Stimulated activated memory B cell treated with anti-CD40 and anti-IgM and Interleukin-4, amounts not matched to agents 10 μg/mL and 1 μg/mL and 100 μg/mL, for 72 hours (primary cell): ENCODE data around the gene FUBP3.

Source experiments
- ATAC-seq: fragments of 150-1000 bp; cut with Tn5 transposase; 2 replicates; pipeline ENCODE4 v1.10.0; 2021
- H3K27ac Mint-ChIP-seq: one replicate; pipeline ENCODE4 v1.8.0; 2022; ENCODE audit warnings: mild to moderate bottlenecking, mixed read lengths
- H3K27me3 Mint-ChIP-seq: one replicate; pipeline ENCODE4 v1.8.0; 2022; ENCODE audit warnings: mixed read lengths
- H3K36me3 Mint-ChIP-seq: one replicate; pipeline ENCODE4 v1.8.0; 2022; ENCODE audit warnings: mixed read lengths
- H3K4me1 Mint-ChIP-seq: one replicate; pipeline ENCODE4 v1.8.0; 2022; ENCODE audit warnings: mixed read lengths
- H3K4me3 Mint-ChIP-seq: one replicate; pipeline ENCODE4 v1.8.0; 2022; ENCODE audit warnings: mild to moderate bottlenecking, moderate library complexity, mixed read lengths
- H3K9me3 Mint-ChIP-seq: one replicate; pipeline ENCODE4 v1.8.0; 2022; ENCODE audit warnings: mixed read lengths

FUBP3 gene

GRCh38 chr9:130610862-130611707 is 31.7 kb downstream of the FUBP3 start:
- H3K4me1 Mint-ChIP-seq, result no peaks in the 10 kb centered on the region
- no peaks in the 10 kb centered on the region for H3K27me3 Mint-ChIP-seq
- no peak overlapping the region for H3K27ac Mint-ChIP-seq
- ATAC-seq, result no peak
- no peaks in the 10 kb centered on the region for H3K9me3 Mint-ChIP-seq
- no peak overlapping the region for H3K4me3 Mint-ChIP-seq
- H3K36me3 Mint-ChIP-seq, result peaks cover 66% of the 10 kb centered on the region

- Mint-ChIP-seq H3K27ac (no peak overlapping the region), H3K27me3 (no peaks in the 10 kb centered on the region), H3K4me1 (no peaks in the 10 kb centered on the region), H3K4me3 (no peak overlapping the region), H3K36me3 (peaks cover 74% of the 10 kb centered on the region), H3K9me3 (no peaks in the 10 kb centered on the region)
- no peak for ATAC-seq
Measured at GRCh38 chr9:130616451-130616850, 37.1 kb downstream of the FUBP3 start.

- Mint-ChIP-seq H3K9me3 (no peaks in the 10 kb centered on the region), H3K4me1 (no peaks in the 10 kb centered on the region), H3K36me3 (peaks cover 75% of the 10 kb centered on the region), H3K4me3 (no peak overlapping the region), H3K27ac (no peak overlapping the region), H3K27me3 (no peaks in the 10 kb centered on the region)
- no peak for ATAC-seq
Measured at GRCh38 chr9:130623466-130623865, 44.1 kb downstream of the FUBP3 start.

- no peak for ATAC-seq
- Mint-ChIP-seq H3K4me3 (no peak overlapping the region), H3K4me1 (no peaks in the 10 kb centered on the region), H3K27me3 (no peaks in the 10 kb centered on the region), H3K36me3 (peaks cover 75% of the 10 kb centered on the region), H3K27ac (no peak overlapping the region), H3K9me3 (no peaks in the 10 kb centered on the region)
Measured at GRCh38 chr9:130624154-130624553, 44.8 kb downstream of the FUBP3 start.

GRCh38 chr9:130626249-130626996 is 47.0 kb downstream of the FUBP3 start:
- Mint-ChIP-seq H3K4me1 (no peaks in the 10 kb centered on the region), H3K4me3 (no peak overlapping the region), H3K27me3 (no peaks in the 10 kb centered on the region), H3K9me3 (no peaks in the 10 kb centered on the region), H3K36me3 (peaks cover 75% of the 10 kb centered on the region), H3K27ac (no peak overlapping the region)
- ATAC-seq, result no peak

GRCh38 chr9:130627051-130627450 is 47.7 kb downstream of the FUBP3 start:
- Mint-ChIP-seq H3K9me3 (no peaks in the 10 kb centered on the region), H3K4me1 (no peaks in the 10 kb centered on the region), H3K27me3 (no peaks in the 10 kb centered on the region), H3K36me3 (peaks cover 77% of the 10 kb centered on the region), H3K4me3 (no peak overlapping the region), H3K27ac (no peak overlapping the region)
- ATAC-seq, result no peak

GRCh38 chr9:130627896-130628792 is 48.8 kb downstream of the FUBP3 start:
- Mint-ChIP-seq H3K4me3 (no peak overlapping the region), H3K36me3 (peaks cover 78% of the 10 kb centered on the region), H3K27ac (no peak overlapping the region), H3K27me3 (no peaks in the 10 kb centered on the region), H3K4me1 (no peaks in the 10 kb centered on the region), H3K9me3 (no peaks in the 10 kb centered on the region)
- ATAC-seq, result no peak

- Mint-ChIP-seq H3K9me3 (no peaks in the 10 kb centered on the region), H3K4me3 (no peak overlapping the region), H3K27ac (no peak overlapping the region), H3K4me1 (no peaks in the 10 kb centered on the region), H3K27me3 (no peaks in the 10 kb centered on the region), H3K36me3 (peaks cover 72% of the 10 kb centered on the region)
- no peak for ATAC-seq
Measured at GRCh38 chr9:130629443-130630070, 50.2 kb downstream of the FUBP3 start.

GRCh38 chr9:130630071-130630450 is 50.7 kb downstream of the FUBP3 start:
- Mint-ChIP-seq H3K36me3 (peaks cover 77% of the 10 kb centered on the region), H3K27me3 (no peaks in the 10 kb centered on the region), H3K4me3 (no peak overlapping the region), H3K4me1 (no peaks in the 10 kb centered on the region), H3K9me3 (no peaks in the 10 kb centered on the region), H3K27ac (no peak overlapping the region)
- ATAC-seq, result no peak

GRCh38 chr9:130630506-130631330 is 51.3 kb downstream of the FUBP3 start:
- Mint-ChIP-seq H3K4me1 (no peaks in the 10 kb centered on the region), H3K4me3 (no peak overlapping the region), H3K27ac (no peak overlapping the region), H3K9me3 (no peaks in the 10 kb centered on the region), H3K36me3 (peaks cover 79% of the 10 kb centered on the region), H3K27me3 (no peaks in the 10 kb centered on the region)
- ATAC-seq, result no peak

- Mint-ChIP-seq H3K4me3 (no peak overlapping the region), H3K4me1 (no peaks in the 10 kb centered on the region), H3K27ac (no peak overlapping the region), H3K27me3 (no peaks in the 10 kb centered on the region), H3K36me3 (peaks cover 78% of the 10 kb centered on the region), H3K9me3 (no peaks in the 10 kb centered on the region)
- no peak for ATAC-seq
Measured at GRCh38 chr9:130631331-130632080, 52.1 kb downstream of the FUBP3 start.

- no peak overlapping the region for H3K4me3 Mint-ChIP-seq
- no peaks in the 10 kb centered on the region for H3K9me3 Mint-ChIP-seq
- no peaks in the 10 kb centered on the region for H3K4me1 Mint-ChIP-seq
- no peak for ATAC-seq
- no peak overlapping the region for H3K27ac Mint-ChIP-seq
- no peaks in the 10 kb centered on the region for H3K27me3 Mint-ChIP-seq
- H3K36me3 Mint-ChIP-seq, result peaks cover 77% of the 10 kb centered on the region
Measured at GRCh38 chr9:130632081-130632710, 52.8 kb downstream of the FUBP3 start.

GRCh38 chr9:130632841-130633240 is 53.5 kb downstream of the FUBP3 start:
- peaks cover 77% of the 10 kb centered on the region for H3K36me3 Mint-ChIP-seq
- no peak overlapping the region for H3K27ac Mint-ChIP-seq
- no peak overlapping the region for H3K4me3 Mint-ChIP-seq
- H3K9me3 Mint-ChIP-seq, result no peaks in the 10 kb centered on the region
- no peaks in the 10 kb centered on the region for H3K27me3 Mint-ChIP-seq
- H3K4me1 Mint-ChIP-seq, result no peaks in the 10 kb centered on the region
- no peak for ATAC-seq
